Activated T-helper 1 cell treated with Interleukin-2 at 50 U/mL for 16 hours (primary cell): Measurements from ENCODE around the gene AQP6.

Experiments
- DNase-seq: peaks from one replicate; pipeline ENCODE4 v3.0.0-alpha.2; 2020; ENCODE audit warnings: low read depth

AQP6 gene

DNA sequence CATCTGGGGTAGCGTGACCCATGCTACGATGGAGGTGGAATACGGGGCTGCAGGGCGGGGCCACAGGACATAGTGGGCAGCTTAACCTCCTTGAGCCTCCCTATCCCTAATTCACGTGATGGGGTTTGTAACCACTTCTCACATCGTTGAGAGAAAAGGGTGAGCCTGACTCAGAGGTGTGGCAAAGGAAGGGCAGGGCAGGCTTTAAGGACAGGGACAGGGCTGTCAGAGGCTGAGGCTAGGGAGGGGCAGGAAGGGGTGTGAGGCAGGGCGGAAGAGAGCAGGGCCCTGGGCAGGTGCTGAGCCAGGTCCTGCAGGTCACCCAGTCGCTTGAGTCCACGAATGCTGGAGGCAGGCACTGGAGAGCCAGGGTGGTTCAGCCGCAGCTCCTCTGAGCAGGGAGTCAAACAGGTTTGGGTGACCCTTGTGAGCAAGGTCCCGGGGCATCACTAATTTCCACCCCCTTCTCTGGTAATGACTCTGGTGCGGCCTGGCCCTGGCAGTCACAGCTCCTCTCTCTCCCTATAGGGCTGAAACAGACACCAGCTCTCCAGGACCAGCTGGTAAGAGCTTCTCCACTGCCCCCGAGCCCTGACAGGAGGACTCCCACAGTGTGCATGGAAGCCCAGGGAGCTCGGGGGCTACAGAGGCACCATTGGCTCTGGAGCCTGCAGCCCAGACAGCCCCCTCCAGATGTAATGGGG, 29.7 kb upstream of the AQP6 start:
- DNase-seq: no peak

DNA sequence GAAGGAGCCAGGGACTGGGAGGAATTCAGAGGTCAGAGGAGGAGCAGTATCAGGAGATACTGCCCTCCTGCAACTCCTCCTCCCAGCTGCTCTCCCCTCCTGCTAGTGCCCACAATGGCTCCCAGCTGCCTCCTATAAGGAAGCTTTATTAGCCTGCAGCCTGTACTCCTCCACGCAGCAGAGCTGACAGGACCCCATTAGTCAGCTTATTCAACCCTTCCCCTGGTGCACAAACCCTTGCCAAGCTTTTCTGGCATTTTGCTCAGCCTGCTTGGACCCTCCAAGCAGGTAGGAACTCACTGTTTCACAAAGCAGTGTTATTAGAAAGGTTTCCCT, 29.2 kb upstream of the AQP6 start:
- DNase-seq: no peak

DNA sequence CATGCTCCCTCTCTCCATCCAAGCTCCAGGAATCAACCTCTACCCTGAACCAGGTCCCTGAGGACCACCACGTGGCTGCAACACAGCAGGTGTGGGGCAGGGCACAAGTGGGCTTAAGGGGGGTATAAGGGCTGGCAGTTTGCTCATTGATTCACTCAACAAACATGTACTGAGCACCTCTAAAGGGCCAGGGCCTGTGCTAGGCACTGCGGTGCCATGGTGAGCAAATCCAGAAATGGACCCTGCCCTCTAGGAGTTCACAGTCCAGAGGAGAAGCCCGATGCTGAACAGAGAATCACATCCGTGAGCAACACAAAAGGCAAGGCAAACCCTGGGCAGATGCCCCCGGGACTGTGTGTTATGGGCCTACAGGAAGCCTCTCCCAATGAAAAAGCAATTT, 28.7 kb upstream of the AQP6 start:
- DNase-seq: no peak

DNA sequence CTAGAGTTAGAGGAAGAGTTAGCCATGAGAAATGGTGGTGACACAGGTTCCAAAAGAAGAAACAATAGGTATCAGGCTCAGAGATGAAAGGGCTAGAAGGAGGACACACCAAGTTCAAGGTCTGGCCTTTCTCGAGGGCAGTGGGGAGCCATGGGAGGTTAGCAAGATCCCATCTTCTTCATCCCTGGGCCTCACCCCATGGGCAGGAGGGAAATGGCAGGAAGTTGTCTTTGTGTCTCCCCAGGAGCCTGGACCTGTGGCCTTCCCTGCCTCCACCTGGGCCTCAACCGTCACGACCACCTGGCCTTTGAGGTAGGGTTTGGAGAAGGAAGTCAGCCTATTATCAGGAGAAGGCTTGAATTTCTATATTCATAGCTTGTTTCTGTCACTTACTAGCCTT, 28.0 kb upstream of the AQP6 start:
- DNase-seq: no peak

DNA sequence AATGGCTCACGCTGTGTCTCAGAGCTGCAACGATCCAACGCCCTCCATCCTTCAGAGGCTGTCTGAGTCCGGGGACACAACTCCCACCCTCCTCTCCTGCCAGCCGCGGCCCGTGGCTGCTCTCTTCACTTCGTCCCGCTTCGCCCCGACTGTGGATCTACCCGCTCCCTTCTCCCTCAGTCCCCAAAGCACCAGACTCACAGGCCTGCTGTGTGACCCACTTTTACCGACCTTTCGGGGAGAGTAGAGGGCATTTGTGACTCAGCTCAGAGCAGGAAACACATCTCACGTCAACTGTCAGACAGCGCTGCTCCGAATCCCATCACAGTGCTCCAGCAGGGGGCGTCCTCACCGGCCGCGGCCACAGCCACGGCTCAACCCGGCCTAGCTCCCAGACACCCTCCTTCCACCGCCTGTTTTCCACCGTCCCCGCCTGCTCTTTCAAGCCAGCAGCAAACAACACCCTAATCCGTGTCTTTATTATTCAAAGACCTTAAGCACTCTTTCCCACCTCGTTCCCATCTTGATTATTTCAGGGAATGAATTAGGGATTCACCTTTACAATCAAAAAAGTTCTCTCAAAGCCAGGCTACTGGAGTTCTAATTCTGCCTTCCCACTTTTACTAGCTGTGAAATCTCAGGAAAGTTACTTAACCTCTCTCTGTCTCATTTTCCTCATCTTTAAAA, 27.2 kb upstream of the AQP6 start:
- peak; percentile 69 for DNase-seq

DNA sequence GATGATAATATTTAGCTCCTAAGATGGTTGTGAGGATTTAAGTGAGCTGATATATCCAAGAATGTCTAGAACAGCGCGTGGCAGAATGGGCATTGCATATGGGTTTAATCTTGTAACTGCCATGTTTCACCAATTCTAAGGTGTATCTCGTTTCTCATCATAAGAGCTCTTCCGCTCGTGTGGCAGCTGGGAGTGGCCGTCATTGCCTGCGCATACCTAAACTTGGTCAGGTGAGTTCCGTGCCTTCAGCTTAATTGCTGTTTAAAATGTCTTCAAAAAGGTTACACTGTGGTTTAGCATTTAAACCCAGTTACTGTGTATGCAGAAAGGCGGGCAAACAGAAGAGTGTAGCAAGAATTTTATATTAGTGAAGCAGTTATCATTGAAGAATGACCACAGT, 26.7 kb upstream of the AQP6 start:
- no peak for DNase-seq

DNA sequence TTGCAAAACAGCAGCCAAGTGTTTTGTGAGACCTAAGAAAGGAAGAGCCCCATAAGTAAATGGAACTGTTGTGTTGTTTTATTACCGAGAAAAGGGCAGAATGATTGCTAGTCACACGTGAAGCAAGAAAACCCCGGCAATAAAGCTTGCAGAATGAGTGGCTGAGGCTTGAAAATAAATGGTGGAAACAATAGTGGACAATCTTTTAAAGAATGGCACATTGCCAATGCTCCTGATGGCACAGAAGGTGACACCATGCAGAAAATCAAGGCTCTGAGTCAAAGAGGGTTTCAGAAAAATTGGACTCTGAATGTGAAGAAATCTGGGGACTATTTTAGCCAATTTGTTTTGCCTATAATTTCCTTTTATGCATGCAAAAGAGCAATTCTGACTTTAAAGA, 26.2 kb upstream of the AQP6 start:
- no peak for DNase-seq

DNA sequence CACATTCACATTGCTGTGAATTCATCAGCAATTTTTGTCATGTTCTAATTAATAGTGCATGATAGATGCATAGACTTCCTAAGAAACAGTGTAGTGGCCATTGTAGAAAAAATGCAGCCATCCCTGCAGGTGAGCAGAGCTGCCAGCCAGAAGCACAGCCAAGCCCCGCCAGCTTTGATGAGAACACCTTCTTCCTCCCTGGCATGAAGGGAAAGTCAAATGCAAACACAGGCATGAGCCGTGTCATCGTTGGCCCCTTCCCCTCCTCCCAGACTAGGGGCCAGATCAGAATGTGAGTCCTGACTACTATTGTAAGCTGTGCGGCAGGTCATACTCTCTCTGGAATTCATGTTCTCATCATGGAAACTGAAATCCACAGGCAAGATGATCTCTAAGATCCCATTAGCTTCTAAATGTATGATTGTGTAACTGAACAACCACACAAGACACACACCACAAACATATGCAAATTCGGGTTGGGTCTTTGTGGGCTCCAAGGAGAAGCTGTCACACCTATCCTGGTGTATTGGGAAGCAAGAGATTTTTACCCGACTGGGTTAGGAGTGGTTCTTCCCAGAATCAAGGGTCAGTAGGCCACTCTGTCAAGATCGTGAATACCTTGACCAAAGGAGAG, 25.0 kb upstream of the AQP6 start:
- no peak for DNase-seq

DNA sequence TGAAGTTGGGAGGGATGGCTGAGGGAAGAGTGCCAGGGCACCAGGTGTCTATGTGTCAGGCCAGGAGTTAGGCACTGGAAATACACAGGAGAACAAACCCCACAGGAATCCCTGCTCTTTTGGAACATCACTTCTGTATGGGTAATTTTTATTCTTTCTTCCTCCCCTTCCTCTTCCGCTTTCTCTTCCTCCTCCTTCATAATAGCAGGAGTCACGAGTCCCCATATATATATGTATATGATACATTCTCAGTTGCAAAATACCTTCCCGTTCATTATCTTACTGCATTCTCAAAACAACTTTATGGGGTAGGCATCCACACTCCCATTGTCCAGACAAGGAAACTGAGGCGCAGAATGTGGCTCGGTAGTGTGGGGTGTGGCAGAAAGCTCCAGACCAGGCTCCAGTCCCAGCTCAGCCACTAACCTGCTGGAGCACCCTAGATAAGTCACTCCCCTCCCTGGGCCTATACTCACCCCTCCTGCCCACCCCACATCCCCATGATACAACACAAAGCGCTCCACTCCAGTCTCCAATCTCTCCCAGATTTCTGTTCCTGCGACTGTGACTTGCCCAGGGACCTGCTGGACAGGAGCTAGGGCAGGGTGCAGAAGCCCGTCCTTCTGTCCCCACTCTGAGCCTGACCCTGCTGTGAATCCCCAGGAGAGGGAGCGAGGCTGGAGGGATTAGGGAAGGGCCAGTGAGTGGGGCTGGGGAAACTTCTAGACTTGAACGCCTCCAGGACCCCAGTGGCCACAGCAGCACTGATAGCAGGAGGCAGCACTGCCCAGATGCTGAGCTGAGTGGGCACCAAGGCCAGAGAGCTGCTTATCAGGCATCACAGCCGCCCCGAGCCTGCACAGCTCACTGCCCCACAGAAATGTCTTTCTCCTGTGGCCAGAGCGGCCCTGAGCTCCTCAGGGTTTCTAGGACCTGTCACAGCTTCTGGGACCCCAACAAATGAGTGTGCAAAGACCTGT, 23.6 kb upstream of the AQP6 start:
- no peak for DNase-seq

DNA sequence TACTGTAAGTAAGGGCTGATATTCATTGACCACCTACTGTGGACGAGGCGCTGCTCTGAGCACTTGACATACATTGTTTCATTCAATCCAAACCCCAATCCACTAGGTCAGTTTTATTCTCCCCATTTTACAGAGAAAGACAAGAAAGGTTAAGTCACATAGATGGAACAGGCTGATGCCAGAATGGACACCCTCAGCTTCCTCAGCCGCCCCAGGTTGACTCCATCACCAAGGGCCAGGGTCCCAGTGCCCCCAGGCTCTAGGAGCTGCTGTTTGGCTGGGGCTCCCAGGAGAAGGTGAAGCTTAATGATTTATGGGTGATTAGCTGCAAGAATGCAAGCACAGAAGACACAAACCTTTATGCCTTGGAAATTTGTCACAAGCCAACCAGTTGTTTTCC, 22.9 kb upstream of the AQP6 start:
- no peak for DNase-seq

DNA sequence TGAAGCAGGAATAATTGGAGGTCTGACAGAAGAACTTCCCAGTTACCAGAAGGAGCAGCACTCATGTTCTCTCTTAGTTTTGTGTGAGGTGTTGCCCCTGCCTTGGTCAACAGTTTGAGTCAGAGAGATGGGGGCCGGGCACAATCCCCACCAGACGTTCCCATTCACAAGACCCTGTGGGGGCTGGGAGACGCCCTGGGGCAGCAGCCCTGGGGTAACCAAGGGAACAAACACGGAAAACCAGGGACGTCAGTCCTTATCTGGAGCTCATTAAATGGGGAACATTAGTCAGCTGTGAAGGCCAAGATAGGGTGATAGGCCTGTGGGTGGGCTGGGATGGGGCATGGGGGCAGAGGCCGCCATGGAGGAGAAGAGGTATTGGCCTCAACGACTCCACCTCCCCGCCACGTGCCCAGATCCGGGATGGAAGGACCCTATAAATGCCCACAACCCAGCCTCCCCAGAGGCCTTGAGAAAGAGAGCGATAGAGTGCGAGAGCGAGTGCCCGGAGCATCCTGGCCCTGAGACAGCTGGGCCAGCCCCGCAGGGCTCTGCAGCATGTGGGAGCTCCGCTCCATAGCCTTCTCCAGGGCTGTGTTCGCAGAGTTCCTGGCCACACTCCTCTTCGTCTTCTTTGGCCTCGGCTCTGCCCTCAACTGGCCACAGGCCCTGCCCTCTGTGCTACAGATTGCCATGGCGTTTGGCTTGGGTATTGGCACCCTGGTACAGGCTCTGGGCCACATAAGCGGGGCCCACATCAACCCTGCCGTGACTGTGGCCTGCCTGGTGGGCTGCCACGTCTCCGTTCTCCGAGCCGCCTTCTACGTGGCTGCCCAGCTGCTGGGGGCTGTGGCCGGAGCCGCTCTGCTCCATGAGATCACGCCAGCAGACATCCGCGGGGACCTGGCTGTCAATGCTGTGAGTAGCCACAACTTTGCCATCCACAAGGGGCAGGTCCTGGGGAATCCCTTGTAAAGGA, 22.2 kb upstream of the AQP6 start, which contains the start of gene AQP2:
AQP2 (plus strand) TSS at position 465 of the 979 bp plus-strand sequence; CDS start at position 559, 94 bp downstream.
- no peak for DNase-seq

DNA sequence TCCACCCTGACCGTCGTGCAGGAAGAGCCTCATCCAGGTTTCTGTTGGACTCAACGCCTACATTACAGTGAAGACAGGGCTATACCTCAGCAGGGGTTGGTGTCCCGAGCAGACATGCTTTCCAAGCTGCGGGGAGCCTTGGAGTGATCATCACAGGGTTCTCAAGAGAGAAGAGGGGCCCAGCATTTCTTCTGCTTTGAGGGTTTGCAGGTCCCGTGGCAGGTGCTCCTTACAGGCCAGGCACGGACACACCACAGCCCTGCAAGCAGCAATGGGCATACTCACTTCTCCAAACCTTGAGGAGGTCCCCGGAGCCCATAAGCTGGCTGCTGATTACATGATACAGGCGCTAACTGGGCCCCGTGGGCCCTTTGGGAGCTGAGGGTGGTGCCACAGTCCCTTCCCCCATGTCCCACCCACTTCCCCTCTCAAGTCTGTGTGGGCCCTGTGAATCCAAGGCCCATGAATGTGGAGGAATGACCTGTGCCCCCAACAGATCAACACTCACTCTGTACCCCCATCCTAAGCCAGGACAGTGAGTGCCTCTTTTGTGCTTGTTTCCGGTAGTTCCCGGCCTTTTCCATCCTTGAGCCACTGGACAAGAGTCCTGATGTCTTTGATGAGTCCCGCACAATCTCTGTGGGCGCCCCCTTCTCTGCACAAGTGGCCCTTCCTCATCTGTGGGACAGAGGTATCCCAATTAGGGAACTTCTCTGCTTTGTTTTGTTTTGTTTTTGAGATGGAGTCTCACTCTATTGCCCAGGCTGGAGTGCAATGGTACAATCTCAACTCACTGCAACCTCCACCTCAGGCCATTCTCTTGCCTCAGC, 21.1 kb upstream of the AQP6 start:
- no peak for DNase-seq

DNA sequence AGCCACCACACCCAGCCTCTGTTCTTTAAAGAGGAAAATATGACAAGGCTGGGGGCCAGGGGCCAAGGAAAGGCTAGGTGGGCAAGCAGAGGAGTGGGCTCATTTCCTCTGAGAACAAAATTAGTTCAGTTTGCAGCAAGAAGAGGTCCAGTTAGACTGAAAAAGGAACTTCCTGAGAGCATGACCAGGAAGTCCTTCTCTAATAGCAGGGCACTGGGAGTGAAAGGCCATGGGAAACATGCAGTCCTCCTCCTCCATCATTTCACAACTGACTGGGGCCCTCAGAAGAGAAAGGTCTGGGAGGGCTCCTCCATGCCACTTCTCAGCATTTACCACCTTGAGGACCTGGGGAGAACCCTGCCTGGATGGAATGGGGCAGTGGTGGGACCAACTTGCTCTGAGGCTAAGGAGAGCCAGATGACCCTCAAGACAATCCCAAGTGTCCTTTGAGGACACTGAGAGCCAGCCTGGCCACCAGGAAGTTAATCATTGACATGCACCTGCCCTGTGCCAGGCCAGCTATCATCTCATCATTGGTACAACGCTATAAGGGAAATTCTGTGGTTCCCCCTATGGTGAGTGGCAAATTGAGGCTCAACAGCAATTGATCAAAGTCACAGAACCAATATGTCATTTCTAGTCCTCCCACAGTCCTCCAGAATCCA, 20.2 kb upstream of the AQP6 start:
- DNase-seq: no peak

DNA sequence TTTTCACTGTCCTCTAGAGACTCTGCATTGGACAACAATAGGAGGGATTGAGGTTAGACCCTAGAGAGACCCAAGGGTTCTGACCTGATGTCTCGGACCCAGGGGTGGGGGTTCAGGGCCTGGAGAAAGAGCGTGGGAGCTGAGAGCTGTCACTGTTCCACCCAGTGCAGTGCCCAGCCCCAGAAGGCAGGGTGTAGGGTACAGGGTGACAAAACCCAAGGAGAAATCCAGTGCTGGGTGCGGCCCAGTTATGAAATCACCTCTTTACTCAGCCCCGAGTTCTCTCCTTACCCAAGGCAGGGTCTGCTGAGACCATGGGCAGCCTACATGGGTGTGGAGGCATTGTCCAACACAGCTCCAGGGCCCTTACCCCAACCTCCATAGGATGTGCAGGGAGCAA, 19.6 kb upstream of the AQP6 start:
- no peak for DNase-seq

DNA sequence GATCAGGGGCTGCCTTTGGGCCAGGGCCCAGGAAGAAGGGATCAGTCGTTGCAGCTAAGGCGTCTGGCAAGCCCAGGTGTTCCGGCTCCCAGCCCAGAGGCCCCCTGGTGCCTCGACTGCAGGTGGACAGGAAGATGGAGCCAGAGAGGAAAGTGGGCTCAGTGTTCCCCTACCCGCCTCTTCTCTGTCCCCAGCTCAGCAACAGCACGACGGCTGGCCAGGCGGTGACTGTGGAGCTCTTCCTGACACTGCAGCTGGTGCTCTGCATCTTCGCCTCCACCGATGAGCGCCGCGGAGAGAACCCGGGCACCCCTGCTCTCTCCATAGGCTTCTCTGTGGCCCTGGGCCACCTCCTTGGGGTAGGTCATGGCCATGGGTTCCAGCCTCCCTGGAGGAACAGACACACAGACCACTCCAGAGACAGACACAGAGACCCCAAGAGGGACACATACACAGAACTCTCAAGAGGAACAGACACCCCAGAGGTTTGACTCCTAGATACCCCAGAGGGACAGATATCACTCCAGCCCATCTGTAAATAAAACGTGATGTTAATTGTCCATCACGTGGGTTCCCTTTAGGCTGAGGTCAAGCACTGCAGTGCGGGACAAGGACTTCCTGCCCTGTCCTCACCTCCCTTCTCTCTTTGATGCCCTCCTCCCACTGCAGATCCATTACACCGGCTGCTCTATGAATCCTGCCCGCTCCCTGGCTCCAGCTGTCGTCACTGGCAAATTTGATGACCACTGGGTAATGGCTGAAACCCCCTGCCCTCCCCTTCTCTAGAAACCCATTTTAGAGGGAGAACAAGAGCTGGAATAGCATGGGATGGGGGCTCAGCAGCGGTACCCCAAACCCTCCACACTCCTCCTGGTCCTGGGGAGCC, 18.5 kb upstream of the AQP6 start:
- DNase-seq: no peak

DNA sequence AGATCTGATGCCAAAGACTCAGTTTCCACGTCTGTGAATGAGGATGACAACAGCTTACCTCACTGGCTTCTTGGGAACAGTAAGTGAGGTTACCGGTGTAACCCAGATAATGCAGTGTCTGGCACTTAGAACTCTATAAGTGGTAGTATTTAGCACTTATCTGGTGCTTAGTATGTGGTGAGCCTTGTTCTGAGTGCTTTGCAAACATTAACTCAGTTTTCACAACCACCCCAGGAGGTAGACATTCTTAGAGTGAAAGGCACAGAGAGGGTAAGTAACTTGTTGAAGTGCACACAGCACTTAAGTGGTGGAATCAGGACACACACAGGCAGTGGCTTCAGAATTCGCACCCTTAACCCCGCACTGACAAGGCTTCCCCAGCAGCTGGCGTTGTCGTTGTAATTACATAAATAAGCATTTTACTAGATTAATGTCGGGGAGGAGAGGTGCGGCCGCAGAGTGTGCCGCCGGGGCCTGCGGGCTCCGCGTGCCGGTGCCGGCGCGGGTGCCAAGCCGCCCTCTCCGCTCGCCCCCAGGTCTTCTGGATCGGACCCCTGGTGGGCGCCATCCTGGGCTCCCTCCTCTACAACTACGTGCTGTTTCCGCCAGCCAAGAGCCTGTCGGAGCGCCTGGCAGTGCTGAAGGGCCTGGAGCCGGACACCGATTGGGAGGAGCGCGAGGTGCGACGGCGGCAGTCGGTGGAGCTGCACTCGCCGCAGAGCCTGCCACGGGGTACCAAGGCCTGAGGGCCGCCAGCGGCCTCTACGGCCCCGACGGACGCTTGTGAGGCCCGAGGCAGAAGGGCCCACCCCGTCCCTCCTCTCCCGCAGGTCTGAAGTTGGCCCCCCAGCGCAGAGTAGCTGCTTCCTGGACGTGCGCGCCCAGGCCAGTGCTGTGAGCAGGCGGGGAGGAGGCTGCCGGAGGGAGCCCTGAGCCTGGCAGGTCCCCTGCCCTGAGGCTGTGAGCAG, 17.6 kb upstream of the AQP6 start:
- DNase-seq: no peak

DNA sequence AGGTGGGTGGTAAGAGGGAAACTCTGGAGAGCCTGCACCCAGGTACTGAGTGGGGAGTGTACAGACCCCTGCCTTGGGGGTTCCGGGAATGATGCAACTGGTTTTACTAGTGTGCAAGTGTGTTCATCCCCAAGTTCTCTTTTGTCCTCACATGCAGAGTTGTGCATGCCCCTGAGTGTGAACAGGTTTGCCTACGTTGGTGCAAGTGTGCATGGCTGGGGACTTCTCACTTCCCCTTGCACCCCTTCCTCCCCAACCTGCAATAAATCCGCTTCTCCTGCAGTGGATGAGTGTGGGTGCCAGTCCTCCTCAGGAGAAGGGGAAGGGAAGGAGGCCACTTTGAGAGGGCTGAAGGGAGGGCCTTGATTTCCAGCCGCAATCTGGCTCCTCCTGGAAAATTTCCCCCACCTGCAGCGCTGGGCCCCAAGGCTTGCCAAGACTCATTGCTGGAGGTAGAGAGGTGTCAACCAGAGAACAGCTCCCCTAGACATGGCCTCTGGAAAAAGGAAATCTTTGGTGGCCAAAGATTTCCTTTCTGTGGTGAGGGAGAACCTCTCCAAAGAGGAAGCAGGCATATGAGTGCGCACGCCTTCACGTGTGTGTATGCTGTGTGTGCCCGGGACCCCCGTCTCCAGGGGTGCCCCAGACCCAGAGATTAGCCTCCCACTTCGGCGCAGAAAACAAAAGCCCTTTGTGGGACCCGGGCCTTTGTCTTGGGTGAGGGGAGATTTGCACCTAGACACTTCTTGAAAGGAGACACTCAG, 16.7 kb upstream of the AQP6 start:
- DNase-seq: no peak
